ENCODE results near the gene ZFYVE19. TPM values are rescaled to one million over a fixed set of nuclear protein-coding genes. Genes with fewer than 3 reads are reported as not detected.

Gene ZFYVE19
- polyA plus RNA-seq, 3 donors = 8.2 to 62.9 (median 10.3) TPM

DNA sequence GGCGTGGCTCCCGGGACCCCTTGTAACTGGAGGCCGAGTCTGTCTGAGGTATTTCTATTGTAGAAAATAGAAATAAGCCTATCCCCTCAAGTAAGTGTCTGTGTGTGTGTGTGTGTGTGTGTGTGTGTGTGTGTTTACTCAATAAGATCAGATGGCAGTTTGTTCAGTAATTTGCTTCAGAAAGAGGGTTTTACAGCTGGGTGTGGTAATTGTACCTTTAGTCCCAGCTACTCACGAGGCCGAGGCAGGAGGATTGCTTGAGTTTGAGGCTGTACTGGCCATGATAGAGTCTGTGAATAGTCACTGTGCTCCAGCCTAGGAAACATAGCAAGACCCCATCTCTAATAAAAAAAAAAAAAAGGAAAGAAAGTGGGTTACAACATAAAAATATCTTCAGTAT, 45.6 kb downstream of the ZFYVE19 start:
- Mint-ChIP-seq H3K4me1 (peaks cover 16% of the 10 kb centered on the region), H3K27me3 (ENCODE audit: low read depth in 3 of 3) (peaks cover 1 to 3% (median 3%) of the 10 kb centered on the region in 3 donors), H3K27ac (no peak overlapping the region), H3K36me3 (peaks cover 55 to 76% of the 10 kb centered on the region in 2 donors), H3K4me3 (no peak overlapping the region), H3K9me3 (no peaks in the 10 kb centered on the region)
- Histone ChIP-seq H3K9ac (ENCODE audit: insufficient read depth, low read length, poor library complexity, severe bottlenecking) (no peak overlapping the region), H3K4me1 (ENCODE audit: control insufficient read depth in 1 of 2, insufficient read depth in 2 of 2, low read length in 2 of 2) (peaks cover 17 to 21% of the 10 kb centered on the region in 2 donors), H3K27ac (ENCODE audit: low read depth in 1 of 2, low read length in 2 of 2) (no peak overlapping the region), H4K20me1 (ENCODE audit: insufficient read depth, low read length) (peaks cover 15% of the 10 kb centered on the region), H3K4me2 (replicated peaks; ENCODE audit: extremely low read depth, low read length, poor library complexity, severe bottlenecking) (no peak overlapping the region), H3K27me3 (ENCODE audit: control insufficient read depth in 2 of 2, insufficient read depth in 2 of 2, low read length in 2 of 2) (no peaks in the 10 kb centered on the region), H3K79me2 (ENCODE audit: insufficient read depth, low read length) (peaks cover 7% of the 10 kb centered on the region), H3K4me3 (replicated peaks in 1 of 3; ENCODE audit: low read depth in 2 of 3, low read length in 3 of 3) (no peak overlapping the region), H3K9me3 (replicated peaks in 1 of 2; ENCODE audit: control insufficient read depth in 1 of 2, insufficient read depth in 1 of 2, low read length in 2 of 2) (no peaks in the 10 kb centered on the region), H3K36me3 (replicated peaks in 1 of 2; ENCODE audit: control insufficient read depth in 1 of 2, insufficient read depth in 2 of 2, low read length in 2 of 2) (peaks cover 42 to 58% of the 10 kb centered on the region in 2 donors), H2AFZ (ENCODE audit: insufficient read depth, low read depth, low read length, poor library complexity, severe bottlenecking) (no peak overlapping the region)
- 93% methylated on average over 3 of the region's 5 CpGs for WGBS (ENCODE audit: insufficient coverage)
- TF ChIP-seq CTCF (IDR thresholded peaks at IDR 0.05) = no peak
- intact Hi-C loops (cut with micrococcal nuclease) = no loop called here
- DNase-seq = no peak

DNA sequence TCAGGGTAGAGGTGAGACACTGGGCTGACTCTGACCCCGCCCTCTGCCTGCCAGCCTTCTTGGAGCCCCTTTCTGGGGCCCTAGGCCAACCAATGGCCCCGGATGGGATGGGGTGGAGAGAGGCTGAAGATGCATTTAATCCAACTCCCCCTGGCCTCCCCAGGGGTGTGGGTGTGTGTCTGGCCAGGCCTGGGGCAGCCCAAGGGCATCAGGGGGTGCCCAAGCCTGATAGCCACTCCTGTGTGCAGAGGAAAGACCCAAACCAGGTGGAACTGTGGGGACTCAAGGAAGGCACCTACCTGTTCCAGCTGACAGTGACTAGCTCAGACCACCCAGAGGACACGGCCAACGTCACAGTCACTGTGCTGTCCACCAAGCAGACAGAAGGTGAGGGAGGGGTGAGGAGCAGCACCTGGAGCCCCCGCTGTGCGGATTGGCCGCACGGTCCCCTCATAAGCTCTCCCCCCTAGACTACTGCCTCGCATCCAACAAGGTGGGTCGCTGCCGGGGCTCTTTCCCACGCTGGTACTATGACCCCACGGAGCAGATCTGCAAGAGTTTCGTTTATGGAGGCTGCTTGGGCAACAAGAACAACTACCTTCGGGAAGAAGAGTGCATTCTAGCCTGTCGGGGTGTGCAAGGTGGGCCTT, 46.5 kb downstream of the ZFYVE19 start:
- no peak for TF ChIP-seq CTCF (IDR thresholded peaks at IDR 0.05)
- Histone ChIP-seq H3K27me3 (ENCODE audit: control insufficient read depth in 2 of 2, insufficient read depth in 2 of 2, low read length in 2 of 2) (no peaks in the 10 kb centered on the region), H3K79me2 (ENCODE audit: insufficient read depth, low read length) (no peaks in the 10 kb centered on the region), H3K9ac (ENCODE audit: insufficient read depth, low read length, poor library complexity, severe bottlenecking) (no peak overlapping the region), H3K36me3 (replicated peaks in 1 of 2; ENCODE audit: control insufficient read depth in 1 of 2, insufficient read depth in 2 of 2, low read length in 2 of 2) (peaks cover 42 to 58% of the 10 kb centered on the region in 2 donors), H4K20me1 (ENCODE audit: insufficient read depth, low read length) (peaks cover 15% of the 10 kb centered on the region), H3K4me1 (ENCODE audit: control insufficient read depth in 1 of 2, insufficient read depth in 2 of 2, low read length in 2 of 2) (peaks cover 12 to 18% of the 10 kb centered on the region in 2 donors), H2AFZ (ENCODE audit: insufficient read depth, low read depth, low read length, poor library complexity, severe bottlenecking) (no peak overlapping the region), H3K27ac (ENCODE audit: low read depth in 1 of 2, low read length in 2 of 2) (no peak overlapping the region), H3K9me3 (replicated peaks in 1 of 2; ENCODE audit: control insufficient read depth in 1 of 2, insufficient read depth in 1 of 2, low read length in 2 of 2) (no peaks in the 10 kb centered on the region), H3K4me3 (replicated peaks in 1 of 3; ENCODE audit: low read depth in 2 of 3, low read length in 3 of 3) (no peak overlapping the region), H3K4me2 (replicated peaks; ENCODE audit: extremely low read depth, low read length, poor library complexity, severe bottlenecking) (no peak overlapping the region)
- Mint-ChIP-seq H3K27ac (no peak overlapping the region), H3K4me3 (no peak overlapping the region), H3K27me3 (ENCODE audit: low read depth in 3 of 3) (peaks cover 1 to 3% (median 3%) of the 10 kb centered on the region in 3 donors), H3K9me3 (no peaks in the 10 kb centered on the region), H3K36me3 (peaks cover 55 to 81% of the 10 kb centered on the region in 2 donors), H3K4me1 (peaks cover 14% of the 10 kb centered on the region)
- WGBS (ENCODE audit: insufficient coverage) = 98% methylated on average over 6 of the region's 16 CpGs
- intact Hi-C loops (cut with micrococcal nuclease) = no loop called here
- DNase-seq = no peak

All from CD14-positive monocyte (primary cell).